ENCODE measurements around the gene P2RX6. TPM values are rescaled to one million over a fixed set of nuclear protein-coding genes. Genes with fewer than 3 reads are reported as not detected.

P2RX6 gene
- total and polyA plus RNA-seq, 2 donors (not counting 3 experiments of a cell fraction or from before 2014, with no cell fraction given), result 0.06 TPM; not detected in 1

DNA sequence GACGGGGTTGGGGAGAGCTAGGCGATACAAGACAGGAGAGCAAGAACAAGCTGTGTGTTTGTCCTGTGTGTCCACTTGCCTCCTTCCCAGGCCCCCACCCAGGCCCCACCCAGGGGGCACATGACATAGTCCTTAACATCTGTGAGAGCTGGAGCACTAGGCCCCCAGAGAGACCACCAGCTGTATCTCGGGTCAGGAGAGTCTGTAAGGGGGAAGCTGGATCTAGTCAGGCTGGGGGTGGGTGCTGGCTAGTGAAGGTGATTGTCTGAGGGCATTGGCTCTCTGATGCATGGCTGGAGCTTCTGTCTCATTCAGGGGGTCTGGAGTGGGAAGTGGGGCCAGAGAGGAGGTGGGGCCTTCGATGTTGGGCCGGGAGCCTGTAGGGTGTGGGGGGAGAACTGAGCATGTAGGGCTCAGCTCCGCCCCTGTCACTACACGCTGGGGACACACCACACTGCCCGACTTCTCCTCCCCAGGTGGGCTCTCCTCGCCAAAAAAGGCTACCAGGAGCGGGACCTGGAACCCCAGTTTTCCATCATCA lies 571 bp downstream of the P2RX6 start:
- no peaks in the 10 kb centered on the region for H3K27me3 ChIP-seq (ENCODE audit: control insufficient read depth in 2 of 2, insufficient read depth in 2 of 2, low read length in 2 of 2)
- intact Hi-C loops (cut with micrococcal nuclease) (loop anchor here (2.0 kb wide), 1 partner anchor 29 kb away; the partner anchor contains the start of gene LRRC74B), dilution Hi-C loops (cut with MboI; ENCODE audit: extremely low pct_ligation_motif_present, low sequenced_read_pairs) (no loop called here)
- BruUV-seq (replicated peaks), result no TSS peak
- no peak overlapping the region for H3K9ac ChIP-seq (replicated peaks; ENCODE audit: extremely low read depth, insufficient read depth, low read length)
- no peak overlapping the region for H3K27ac ChIP-seq (ENCODE audit: insufficient read depth, low read depth, low read length)
- TF ChIP-seq POLR2AphosphoS5 (IDR thresholded peaks at IDR 0.05; ENCODE audit: insufficient read depth, low read depth, low read length), result no peak
- TF ChIP-seq EZH2 (IDR thresholded peaks at IDR 0.05; ENCODE audit: borderline replicate concordance, low read depth, low read length, severe bottlenecking), result no peak
- no peak for TF ChIP-seq POLR2A (IDR thresholded peaks at IDR 0.05; ENCODE audit: low read depth, low read length)
- TF ChIP-seq JUN (IDR thresholded peaks at IDR 0.05; ENCODE audit: borderline replicate concordance, insufficient read depth, insufficient read length, low read depth), result no peak
- TF ChIP-seq MYC (IDR thresholded peaks at IDR 0.05; ENCODE audit: low read depth, low read length), result no peak
- no peak for TF ChIP-seq FOS (IDR thresholded peaks at IDR 0.05; ENCODE audit: borderline replicate concordance, insufficient read depth, low read length)
- no peak for TF ChIP-seq GATA2 (IDR thresholded peaks at IDR 0.05; ENCODE audit: insufficient read depth, insufficient read length, low read depth, low read length)
- TF ChIP-seq, protein P1, sequence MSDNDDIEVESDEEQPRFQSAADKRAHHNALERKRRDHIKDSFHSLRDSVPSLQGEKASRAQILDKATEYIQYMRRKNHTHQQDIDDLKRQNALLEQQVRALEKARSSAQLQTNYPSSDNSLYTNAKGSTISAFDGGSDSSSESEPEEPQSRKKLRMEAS (IDR thresholded peaks at IDR 0.05; ENCODE audit: insufficient read depth, insufficient read length), result no peak
- TF ChIP-seq, protein P2, sequence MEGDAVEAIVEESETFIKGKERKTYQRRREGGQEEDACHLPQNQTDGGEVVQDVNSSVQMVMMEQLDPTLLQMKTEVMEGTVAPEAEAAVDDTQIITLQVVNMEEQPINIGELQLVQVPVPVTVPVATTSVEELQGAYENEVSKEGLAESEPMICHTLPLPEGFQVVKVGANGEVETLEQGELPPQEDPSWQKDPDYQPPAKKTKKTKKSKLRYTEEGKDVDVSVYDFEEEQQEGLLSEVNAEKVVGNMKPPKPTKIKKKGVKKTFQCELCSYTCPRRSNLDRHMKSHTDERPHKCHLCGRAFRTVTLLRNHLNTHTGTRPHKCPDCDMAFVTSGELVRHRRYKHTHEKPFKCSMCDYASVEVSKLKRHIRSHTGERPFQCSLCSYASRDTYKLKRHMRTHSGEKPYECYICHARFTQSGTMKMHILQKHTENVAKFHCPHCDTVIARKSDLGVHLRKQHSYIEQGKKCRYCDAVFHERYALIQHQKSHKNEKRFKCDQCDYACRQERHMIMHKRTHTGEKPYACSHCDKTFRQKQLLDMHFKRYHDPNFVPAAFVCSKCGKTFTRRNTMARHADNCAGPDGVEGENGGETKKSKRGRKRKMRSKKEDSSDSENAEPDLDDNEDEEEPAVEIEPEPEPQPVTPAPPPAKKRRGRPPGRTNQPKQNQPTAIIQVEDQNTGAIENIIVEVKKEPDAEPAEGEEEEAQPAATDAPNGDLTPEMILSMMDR (IDR thresholded peaks at IDR 0.05; ENCODE audit: extremely low read depth in 1 of 2, insufficient read depth in 1 of 2, low read depth in 1 of 2, low read length in 2 of 2), result no peak
- FAIRE-seq (no peak), DNase-seq (ENCODE audit: low read depth, low spot score) (no peak)
- H3K4me1 ChIP-seq (ENCODE audit: control insufficient read depth, extremely low read depth, insufficient read depth, low read length), result peaks cover 13% of the 10 kb centered on the region
- ChIA-PET POLR2A (no interaction called here), CTCF (interaction anchor here (1.0 to 1.8 kb wide), 2 partner anchors 12 to 130 kb away, joined by 3 to 5 read pairs; no protein-coding TSS in a partner anchor)
- no peaks in the 10 kb centered on the region for H3K36me3 ChIP-seq (ENCODE audit: control insufficient read depth in 2 of 2, extremely low read depth in 1 of 2, insufficient read depth in 2 of 2, low read length in 2 of 2)
- no peaks in the 10 kb centered on the region for H3K79me2 ChIP-seq (ENCODE audit: control insufficient read depth, insufficient read depth, low read length)
- H3K4me3 ChIP-seq (replicated peaks in 1 of 3; ENCODE audit: insufficient read depth in 1 of 3, low read depth in 1 of 3, low read length in 3 of 3), result no peak overlapping the region
- no peaks in the 10 kb centered on the region for H3K9me1 ChIP-seq (replicated peaks; ENCODE audit: control insufficient read depth, extremely low read depth, insufficient read depth, low read length)
- no peak overlapping the region for H2AFZ ChIP-seq (ENCODE audit: low read depth, low read length)
- no peaks in the 10 kb centered on the region for H3K9me3 ChIP-seq (replicated peaks; ENCODE audit: control insufficient read depth, insufficient read depth, low read length)
- H4K20me1 ChIP-seq (replicated peaks; ENCODE audit: control insufficient read depth, extremely low read depth, insufficient read depth, low read length), result no peaks in the 10 kb centered on the region
- no peak overlapping the region for H3K4me2 ChIP-seq (ENCODE audit: insufficient read depth, low read length)

Data from endothelial cell of umbilical vein (primary cell).